Neural crest cell (in vitro differentiated cells): ENCODE measurements around the gene DVL1. TPM values are rescaled to one million over a fixed set of nuclear protein-coding genes. Genes with fewer than 3 reads are reported as not detected.
A peak's percentile ranks its signal among the peaks of the same experiment; 100 is the strongest.

ENCODE experiments used
- DNase-seq: peaks from one replicate; pipeline ENCODE4 v3.0.0; 2021; ENCODE audit warnings: low read depth, mixed read lengths, low spot score
- H3K27ac Mint-ChIP-seq: one replicate; pipeline ENCODE4 v1.8.0; 2021; ENCODE audit warnings: mild to moderate bottlenecking, mixed read lengths; ENCODE audit not compliant: unreplicated experiment
- H3K27me3 Mint-ChIP-seq: 2 replicates; pipeline ENCODE4 v1.8.0; 2021; ENCODE audit warnings: low read depth, mild to moderate bottlenecking, mixed read lengths
- H3K36me3 Mint-ChIP-seq: 2 replicates; pipeline ENCODE4 v1.8.0; 2021; ENCODE audit warnings: low read depth, mild to moderate bottlenecking, mixed read lengths
- H3K4me1 Mint-ChIP-seq: 2 replicates; pipeline ENCODE4 v1.8.0; 2021; ENCODE audit warnings: mixed read lengths
- H3K4me3 Mint-ChIP-seq: one replicate; pipeline ENCODE4 v1.8.0; 2021; ENCODE audit warnings: mild to moderate bottlenecking, mixed read lengths
- H3K9me3 Mint-ChIP-seq: 2 replicates; pipeline ENCODE4 v1.8.0; 2021; ENCODE audit warnings: mixed read lengths
- CTCF ChIP-seq: fragments of 200-600 bp; sonication (generic); conservative IDR thresholded peaks from 2 replicates; pipeline ENCODE4 v1.5.0; 2021; ENCODE audit warnings: antibody characterized with exemption, mild to moderate bottlenecking
- total RNA-seq: library from RNA; stranded (reverse); gene quantifications from 2 replicates; pipeline ENCODE4 v1.2.1, GENCODE V29; 2021

DVL1 gene
- total RNA-seq, 1 donor from 2014 or later: 63.4 TPM

GRCh38 chr1:1354271-1355247 is 5.3 kb upstream of the DVL1 start:
- H3K36me3 Mint-ChIP-seq: no peaks in the 10 kb centered on the region
- H3K27me3 Mint-ChIP-seq: peaks cover 42% of the 10 kb centered on the region
- H3K4me3 Mint-ChIP-seq: peak overlapping the region; percentile 66
- no peak for DNase-seq
- H3K9me3 Mint-ChIP-seq: no peaks in the 10 kb centered on the region
- peaks cover 27% of the 10 kb centered on the region for H3K4me1 Mint-ChIP-seq
- H3K27ac Mint-ChIP-seq: no peak overlapping the region
- no peak for TF ChIP-seq CTCF

- DNase-seq: no peak
- Mint-ChIP-seq H3K9me3 (no peaks in the 10 kb centered on the region), H3K36me3 (no peaks in the 10 kb centered on the region), H3K27me3 (peaks cover 39% of the 10 kb centered on the region), H3K27ac (no peak overlapping the region), H3K4me1 (peaks cover 21% of the 10 kb centered on the region), H3K4me3 (peak overlapping the region; percentile 86)
- TF ChIP-seq CTCF: no peak
Measured at GRCh38 chr1:1353389-1354151, 4.4 kb upstream of the DVL1 start.

- H3K9me3 Mint-ChIP-seq: no peaks in the 10 kb centered on the region
- no peak overlapping the region for H3K27ac Mint-ChIP-seq
- TF ChIP-seq CTCF: no peak
- no peaks in the 10 kb centered on the region for H3K36me3 Mint-ChIP-seq
- H3K27me3 Mint-ChIP-seq: peaks cover 38% of the 10 kb centered on the region
- DNase-seq: no peak
- H3K4me1 Mint-ChIP-seq: peaks cover 17% of the 10 kb centered on the region
- peak overlapping the region; percentile 86 for H3K4me3 Mint-ChIP-seq
Measured at GRCh38 chr1:1352786-1353388, 3.7 kb upstream of the DVL1 start.

GRCh38 chr1:1351511-1352427 is 2.6 kb upstream of the DVL1 start:
- H3K27me3 Mint-ChIP-seq: peaks cover 30% of the 10 kb centered on the region
- no peaks in the 10 kb centered on the region for H3K36me3 Mint-ChIP-seq
- no peak overlapping the region for H3K27ac Mint-ChIP-seq
- no peak for DNase-seq
- H3K4me1 Mint-ChIP-seq: peaks cover 18% of the 10 kb centered on the region
- TF ChIP-seq CTCF: no peak
- peak overlapping the region; percentile 86 for H3K4me3 Mint-ChIP-seq
- no peaks in the 10 kb centered on the region for H3K9me3 Mint-ChIP-seq
